Osteoblast (primary cell): ENCODE measurements around the gene LIPC. TPM values are rescaled to one million over a fixed set of nuclear protein-coding genes. Genes with fewer than 3 reads are reported as not detected.

ENCODE experiments used
- DNase-seq: peaks from one replicate; pipeline ENCODE4 v3.0.0; 2011; ENCODE audit warnings: low spot score, mixed read lengths; ENCODE audit not compliant: insufficient read length; ENCODE audit errors: missing footprints
- H2AFZ ChIP-seq: 2 replicates; pipeline ENCODE4 v1.6.0; 2011; ENCODE audit warnings: mild to moderate bottlenecking, low read length
- H3K27ac ChIP-seq: 2 replicates; pipeline ENCODE4 v1.5.1; 2011; ENCODE audit warnings: mild to moderate bottlenecking, low read depth, low read length, moderate library complexity
- H3K27me3 ChIP-seq: 2 replicates; pipeline ENCODE4 v1.6.0; 2012; ENCODE audit warnings: mild to moderate bottlenecking, control low read depth, inconsistent platforms, low read length, moderate library complexity; ENCODE audit not compliant: insufficient read depth
- H3K36me3 ChIP-seq: 2 replicates; pipeline ENCODE4 v1.5.1; 2011; ENCODE audit warnings: mild to moderate bottlenecking, low read length, control low read depth, moderate library complexity; ENCODE audit not compliant: insufficient read depth
- H3K4me1 ChIP-seq: 2 replicates; pipeline ENCODE4 v1.5.1; 2011; ENCODE audit warnings: mild to moderate bottlenecking, low read length, control low read depth, moderate library complexity; ENCODE audit not compliant: insufficient read depth
- H3K4me2 ChIP-seq: 2 replicates; pipeline ENCODE4 v1.6.0; 2011; ENCODE audit warnings: mild to moderate bottlenecking, low read length; ENCODE audit not compliant: insufficient read depth
- H3K4me3 ChIP-seq: fragments of 200-600 bp; sonication (generic); 3 replicates; pipeline ENCODE4 v1.5.1; 2012; ENCODE audit warnings: mild to moderate bottlenecking, low read length, inconsistent platforms; ENCODE audit not compliant: insufficient read depth
- H3K79me2 ChIP-seq: 2 replicates; pipeline ENCODE4 v1.6.0; 2012; ENCODE audit warnings: mild to moderate bottlenecking, low read length, control low read depth, inconsistent platforms; ENCODE audit not compliant: insufficient read depth
- H3K9me3 ChIP-seq: 2 replicates; pipeline ENCODE4 v1.5.1; 2011; ENCODE audit warnings: low read depth, low read length, control low read depth
- H4K20me1 ChIP-seq: 2 replicates; pipeline ENCODE4 v1.6.0; 2012; ENCODE audit warnings: mild to moderate bottlenecking, low read length, control low read depth; ENCODE audit not compliant: insufficient read depth
- CTCF ChIP-seq: IDR thresholded peaks from 2 replicates; pipeline ENCODE4 v1.5.1; 2011; ENCODE audit warnings: mild to moderate bottlenecking, low read depth, low read length, moderate library complexity; ENCODE audit errors: extremely low read depth
- total RNA-seq: library from RNA; depleted of rRNA; stranded (reverse); fragments of >200 nt; gene quantifications from 2 replicates; pipeline ENCODE4 v1.2.3, GENCODE V29; 2012

The LIPC gene
- total RNA-seq, 1 donor = 1.1 TPM

- Histone ChIP-seq H3K79me2 (no peaks in the 10 kb centered on the region), H4K20me1 (no peaks in the 10 kb centered on the region), H3K27me3 (peaks cover 13% of the 10 kb centered on the region), H3K4me2 (no peak overlapping the region), H2AFZ (no peak overlapping the region), H3K4me1 (no peaks in the 10 kb centered on the region), H3K27ac (no peak overlapping the region), H3K36me3 (no peaks in the 10 kb centered on the region), H3K9me3 (no peaks in the 10 kb centered on the region), H3K4me3 (no peak overlapping the region)
- DNase-seq = no peak
- TF ChIP-seq CTCF = no peak
These were observed 133.8 kb downstream of the LIPC start for GRCh38 chr15:58565619-58566018.

GRCh38 chr15:58566029-58566428 lies 134.2 kb downstream of the LIPC start:
- no peak overlapping the region for H2AFZ ChIP-seq
- no peaks in the 10 kb centered on the region for H3K9me3 ChIP-seq
- H4K20me1 ChIP-seq = no peaks in the 10 kb centered on the region
- H3K27me3 ChIP-seq = peaks cover 13% of the 10 kb centered on the region
- H3K79me2 ChIP-seq = no peaks in the 10 kb centered on the region
- no peak overlapping the region for H3K27ac ChIP-seq
- no peak overlapping the region for H3K4me2 ChIP-seq
- no peaks in the 10 kb centered on the region for H3K36me3 ChIP-seq
- no peak overlapping the region for H3K4me3 ChIP-seq
- DNase-seq = no peak
- no peak for TF ChIP-seq CTCF
- H3K4me1 ChIP-seq = no peaks in the 10 kb centered on the region

- Histone ChIP-seq H4K20me1 (no peaks in the 10 kb centered on the region), H3K79me2 (no peaks in the 10 kb centered on the region), H3K9me3 (no peaks in the 10 kb centered on the region), H2AFZ (no peak overlapping the region), H3K4me3 (no peak overlapping the region), H3K4me1 (no peaks in the 10 kb centered on the region), H3K27me3 (peaks cover 10% of the 10 kb centered on the region), H3K4me2 (no peak overlapping the region), H3K27ac (no peak overlapping the region), H3K36me3 (no peaks in the 10 kb centered on the region)
- no peak for DNase-seq
- no peak for TF ChIP-seq CTCF
These were observed 136.4 kb downstream of the LIPC start for GRCh38 chr15:58568157-58568571.

- Histone ChIP-seq H2AFZ (no peak overlapping the region), H3K27me3 (peaks cover 6% of the 10 kb centered on the region), H3K4me3 (no peak overlapping the region), H3K4me1 (no peaks in the 10 kb centered on the region), H3K36me3 (no peaks in the 10 kb centered on the region), H3K9me3 (no peaks in the 10 kb centered on the region), H3K27ac (no peak overlapping the region), H3K4me2 (no peak overlapping the region), H3K79me2 (no peaks in the 10 kb centered on the region), H4K20me1 (no peaks in the 10 kb centered on the region)
- TF ChIP-seq CTCF = no peak
- no peak for DNase-seq
These were observed 137.7 kb downstream of the LIPC start for GRCh38 chr15:58569455-58569854.
